ENCODE measurements around the gene LGALS13.
A peak's percentile ranks its signal among the peaks of the same experiment; 100 is the strongest.

The LGALS13 gene

GRCh38 chr19:39631626-39632025 lies 29.3 kb downstream of the LGALS13 start:
- TF ChIP-seq, protein P1, sequence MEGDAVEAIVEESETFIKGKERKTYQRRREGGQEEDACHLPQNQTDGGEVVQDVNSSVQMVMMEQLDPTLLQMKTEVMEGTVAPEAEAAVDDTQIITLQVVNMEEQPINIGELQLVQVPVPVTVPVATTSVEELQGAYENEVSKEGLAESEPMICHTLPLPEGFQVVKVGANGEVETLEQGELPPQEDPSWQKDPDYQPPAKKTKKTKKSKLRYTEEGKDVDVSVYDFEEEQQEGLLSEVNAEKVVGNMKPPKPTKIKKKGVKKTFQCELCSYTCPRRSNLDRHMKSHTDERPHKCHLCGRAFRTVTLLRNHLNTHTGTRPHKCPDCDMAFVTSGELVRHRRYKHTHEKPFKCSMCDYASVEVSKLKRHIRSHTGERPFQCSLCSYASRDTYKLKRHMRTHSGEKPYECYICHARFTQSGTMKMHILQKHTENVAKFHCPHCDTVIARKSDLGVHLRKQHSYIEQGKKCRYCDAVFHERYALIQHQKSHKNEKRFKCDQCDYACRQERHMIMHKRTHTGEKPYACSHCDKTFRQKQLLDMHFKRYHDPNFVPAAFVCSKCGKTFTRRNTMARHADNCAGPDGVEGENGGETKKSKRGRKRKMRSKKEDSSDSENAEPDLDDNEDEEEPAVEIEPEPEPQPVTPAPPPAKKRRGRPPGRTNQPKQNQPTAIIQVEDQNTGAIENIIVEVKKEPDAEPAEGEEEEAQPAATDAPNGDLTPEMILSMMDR (IDR thresholded peaks at IDR 0.05; ENCODE audit: control insufficient read depth, extremely low read depth, insufficient read depth) = no peak
- H3K4me3 ChIP-seq (ENCODE audit: low read depth, low read length) = no peak overlapping the region
- DNase-seq (ENCODE audit: low read depth) = no peak

DNA sequence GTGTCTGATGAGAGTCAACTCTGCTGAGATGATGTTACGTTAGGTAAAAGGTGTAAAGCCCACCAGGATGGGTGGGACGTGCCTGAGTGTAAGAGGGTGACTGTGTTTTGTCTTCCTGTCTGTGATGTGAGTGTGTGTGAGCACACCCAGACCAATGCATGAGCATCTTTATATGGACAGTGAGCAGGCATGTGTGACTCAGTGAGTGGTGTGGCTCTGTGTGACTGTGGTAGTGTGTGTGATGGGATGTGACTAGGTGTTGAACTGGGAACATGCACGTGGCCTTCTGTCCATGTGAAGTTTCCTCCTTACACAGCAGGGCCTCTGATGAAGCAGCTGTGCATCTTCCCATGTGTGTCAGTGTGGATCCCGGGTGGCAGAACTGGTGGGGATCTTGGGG lies 35.6 kb downstream of the LGALS13 start:
- TF ChIP-seq, protein P1 (IDR thresholded peaks at IDR 0.05; ENCODE audit: control insufficient read depth, extremely low read depth, insufficient read depth) = no peak
- no peak for DNase-seq (ENCODE audit: low read depth)
- H3K4me3 ChIP-seq (ENCODE audit: low read depth, low read length) = no peak overlapping the region

DNA sequence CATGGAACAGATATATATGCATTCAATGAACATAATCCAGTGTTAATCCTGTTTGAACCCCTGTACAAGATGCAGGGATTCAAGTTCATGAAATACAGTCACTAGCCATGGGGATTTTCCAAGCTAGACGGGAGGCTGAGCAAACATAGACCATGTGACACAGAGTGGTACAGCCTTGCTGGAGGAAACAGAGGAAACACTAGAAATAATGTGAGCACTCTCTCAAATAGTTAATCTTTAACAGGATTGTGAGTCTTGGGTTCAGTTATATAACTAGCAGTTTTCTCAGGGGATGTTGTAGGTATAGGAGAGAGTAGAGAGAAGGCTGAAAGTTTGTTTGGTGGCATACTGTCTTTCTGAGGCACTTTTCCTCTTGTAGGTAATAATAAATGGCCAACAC lies 39.4 kb downstream of the LGALS13 start:
- no peak overlapping the region for H3K4me3 ChIP-seq (ENCODE audit: low read depth, low read length)
- TF ChIP-seq, protein P1 (IDR thresholded peaks at IDR 0.05; ENCODE audit: control insufficient read depth, extremely low read depth, insufficient read depth) = no peak
- no peak for DNase-seq (ENCODE audit: low read depth)

DNA sequence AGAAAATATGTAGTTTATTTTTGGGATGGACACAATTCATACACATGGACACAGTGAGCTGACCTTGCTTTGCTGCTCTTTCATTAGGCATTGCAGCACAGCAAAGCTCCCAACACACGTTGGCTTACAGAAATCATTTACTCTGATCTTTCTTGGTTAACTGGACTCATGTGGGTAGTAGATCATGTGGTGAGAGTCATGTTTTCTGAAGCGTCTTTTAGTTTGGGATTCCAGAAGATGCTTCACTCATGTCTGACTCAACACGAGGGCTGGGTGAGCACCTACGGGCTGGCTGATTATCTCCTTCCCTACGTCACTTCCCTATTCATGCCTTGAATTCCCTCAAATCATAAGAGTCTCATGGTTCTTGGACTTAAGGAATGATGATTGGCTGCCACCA lies 41.3 kb downstream of the LGALS13 start:
- TF ChIP-seq, protein P1 (IDR thresholded peaks at IDR 0.05; ENCODE audit: control insufficient read depth, extremely low read depth, insufficient read depth) = no peak
- H3K4me3 ChIP-seq (ENCODE audit: low read depth, low read length) = no peak overlapping the region
- no peak for DNase-seq (ENCODE audit: low read depth)

DNA sequence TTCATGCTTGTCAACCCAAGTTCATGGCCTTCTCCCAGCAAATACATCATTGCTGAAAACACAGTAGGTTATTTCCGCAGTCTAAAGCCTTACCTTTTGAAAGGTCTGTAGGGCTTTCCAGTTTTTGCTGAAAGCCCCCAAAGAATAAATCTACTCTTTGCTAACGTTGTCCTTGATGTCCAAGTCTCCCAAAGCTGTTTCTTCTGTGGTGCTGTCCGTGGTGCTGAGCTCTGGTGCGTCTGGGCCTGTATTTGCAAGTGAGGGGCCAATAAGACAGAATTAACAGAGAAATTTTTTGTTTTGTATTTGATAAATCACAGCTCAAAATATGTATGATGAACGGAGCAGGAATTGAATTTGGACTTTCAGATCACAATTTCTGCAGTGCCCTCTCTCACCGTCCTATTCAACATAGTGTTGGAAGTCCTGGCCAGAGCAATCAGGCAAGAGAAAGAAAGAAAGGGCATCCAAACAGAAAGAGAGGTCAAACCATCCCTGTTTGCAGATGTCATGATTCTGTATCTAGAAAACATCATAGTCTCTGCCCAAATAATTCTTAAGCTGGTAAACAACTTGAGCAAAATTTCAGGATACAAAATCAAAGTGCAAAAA lies 43.6 kb downstream of the LGALS13 start:
- H3K4me3 ChIP-seq (ENCODE audit: low read depth, low read length) = no peak overlapping the region
- TF ChIP-seq, protein P1 (IDR thresholded peaks at IDR 0.05; ENCODE audit: control insufficient read depth, extremely low read depth, insufficient read depth) = no peak
- peak; percentile 1 for DNase-seq (ENCODE audit: low read depth)

- TF ChIP-seq, protein P1 (IDR thresholded peaks at IDR 0.05; ENCODE audit: control insufficient read depth, extremely low read depth, insufficient read depth) = no peak
- DNase-seq (ENCODE audit: low read depth) = no peak
- no peak overlapping the region for H3K4me3 ChIP-seq (ENCODE audit: low read depth, low read length)
These were observed 45.6 kb downstream of the LGALS13 start for GRCh38 chr19:39647918-39648317.

GRCh38 chr19:39655613-39656012 lies 53.3 kb downstream of the LGALS13 start, which contains the start of gene LGALS16:
LGALS16 (plus strand) TSS chr19:39655913; CDS start chr19:39655962, 49 bp downstream.
- TF ChIP-seq, protein P1 (IDR thresholded peaks at IDR 0.05; ENCODE audit: control insufficient read depth, extremely low read depth, insufficient read depth) = no peak
- no peak for DNase-seq (ENCODE audit: low read depth)
- no peak within 1 kb of the TSS for H3K4me3 ChIP-seq (ENCODE audit: low read depth, low read length)

Data from LNCaP clone FGC (cell line).